G401 (cell line): Measurements from ENCODE around the gene TGM1. TPM values are rescaled to one million over a fixed set of nuclear protein-coding genes. Genes with fewer than 3 reads are reported as not detected.
"Not testable (repeated sequence)": the region's sequence is repeated elsewhere in the genome, so short reads cannot be mapped to it uniquely, and the experiment has no call there.

Source experiments
- DNase-seq: peaks from one replicate; pipeline ENCODE4 v3.0.0-alpha.2; 2015; ENCODE audit warnings: low spot score
- in situ Hi-C: cut with HindIII; loops from 2 replicates; pipeline ENCODE4 v1.10.0; 2016; ENCODE audit warnings: low sequenced_read_pairs, mixed read lengths
- total RNA-seq: library from RNA; depleted of rRNA; stranded (reverse); fragments of >200 nt; shearing (Covaris generic); gene quantifications from 2 replicates; pipeline ENCODE4 v1.2.3, GENCODE V29; 2014

Gene TGM1
- total RNA-seq, 1 experiment from 2014 or later = 0.10 TPM

GRCh38 chr14:24259282-24260025 is 3.5 kb downstream of the TGM1 start:
- in situ Hi-C loops = no loop called here
- DNase-seq = no peak

GRCh38 chr14:24258548-24259265 is 4.3 kb downstream of the TGM1 start:
- no peak for DNase-seq
- in situ Hi-C loops = no loop called here

- in situ Hi-C loops = no loop called here
- no peak for DNase-seq
Measured at GRCh38 chr14:24258119-24258518, 4.9 kb downstream of the TGM1 start.

GRCh38 chr14:24256960-24257359 is 6.0 kb downstream of the TGM1 start:
- no peak for DNase-seq
- in situ Hi-C loops = no loop called here

- in situ Hi-C loops = no loop called here
Measured at GRCh38 chr14:24255931-24256711, 6.9 kb downstream of the TGM1 start.

GRCh38 chr14:24255438-24255837 is 7.5 kb downstream of the TGM1 start:
- DNase-seq = no peak
- in situ Hi-C loops = no loop called here

More at GRCh38 chr14:24255931-24256711, 6.9 kb downstream of the TGM1 start:
- no peak for DNase-seq

- in situ Hi-C loops = no loop called here
- no peak for DNase-seq
Measured at GRCh38 chr14:24254630-24255392, 8.2 kb downstream of the TGM1 start.

GRCh38 chr14:24253936-24254335 is 9.0 kb downstream of the TGM1 start:
- in situ Hi-C loops = no loop called here
- DNase-seq = no peak

GRCh38 chr14:24252289-24253124 is 10.5 kb downstream of the TGM1 start:
- in situ Hi-C loops = no loop called here
- DNase-seq = no peak

GRCh38 chr14:24251880-24252288 is 11.1 kb downstream of the TGM1 start:
- peak; percentile 44 for DNase-seq
- in situ Hi-C loops = no loop called here

GRCh38 chr14:24250354-24250753 is 12.6 kb downstream of the TGM1 start:
- no peak for DNase-seq
- in situ Hi-C loops = no loop called here

- DNase-seq = no peak
- in situ Hi-C loops = no loop called here
Measured at GRCh38 chr14:24249230-24250021, 13.6 kb downstream of the TGM1 start.

- DNase-seq = no peak
- in situ Hi-C loops = no loop called here
Measured at GRCh38 chr14:24247422-24247821, 15.6 kb downstream of the TGM1 start.

- no peak for DNase-seq
- in situ Hi-C loops = no loop called here
Measured at GRCh38 chr14:24246765-24247212, 16.2 kb downstream of the TGM1 start.

GRCh38 chr14:24245350-24245749 is 17.6 kb downstream of the TGM1 start:
- DNase-seq, in situ Hi-C loops: not testable (repeated sequence)

- in situ Hi-C loops = no loop called here
- no peak for DNase-seq
Measured at GRCh38 chr14:24243336-24243836, 19.6 kb downstream of the TGM1 start.

- in situ Hi-C loops = no loop called here
- DNase-seq = peak; percentile 95
Measured at GRCh38 chr14:24241829-24242443, 21.0 kb downstream of the TGM1 start.
